Activated CD8-positive, alpha-beta T cell treated with anti-CD3 and anti-CD28 coated beads for 36 hours (primary cell): ENCODE data around the gene LRP10. TPM values are rescaled to one million over a fixed set of nuclear protein-coding genes. Genes with fewer than 3 reads are reported as not detected.

Experiments used
- ATAC-seq: fragments of 200-7000 bp; cut with Tn5 transposase; one replicate; pipeline ENCODE4 v1.10.0; 2021; ENCODE audit warnings: mild to moderate bottlenecking, moderate library complexity
- CTCF ChIA-PET: fragments of 350-600 bp; sonication (Branson Sonifier 250); formaldehyde crosslinking; loops from one replicate; lab custom pipeline; 2021; ENCODE audit warnings: antibody characterized with exemption; lab: Charles Lee
- POLR2A ChIA-PET: fragments of 350-600 bp; sonication (Branson Sonifier 250); formaldehyde crosslinking; loops from one replicate; lab custom pipeline; 2021; ENCODE audit warnings: antibody characterized with exemption; lab: Charles Lee
- DNase-seq: peaks from one replicate; pipeline ENCODE4 v3.0.0-alpha.2; 2020
- H3K27ac Mint-ChIP-seq: one replicate; pipeline ENCODE4 v1.8.0; 2021; ENCODE audit warnings: mild to moderate bottlenecking, mixed read lengths
- H3K27me3 Mint-ChIP-seq: one replicate; pipeline ENCODE4 v1.8.0; 2021; ENCODE audit warnings: mixed read lengths
- H3K36me3 Mint-ChIP-seq: one replicate; pipeline ENCODE4 v1.8.0; 2021; ENCODE audit warnings: low read depth, mixed read lengths
- H3K4me1 Mint-ChIP-seq: one replicate; pipeline ENCODE4 v1.8.0; 2021; ENCODE audit warnings: low read depth, mixed read lengths
- H3K4me3 Mint-ChIP-seq: one replicate; pipeline ENCODE4 v1.8.0; 2021; ENCODE audit warnings: mild to moderate bottlenecking, moderate library complexity, mixed read lengths
- H3K9me3 Mint-ChIP-seq: one replicate; pipeline ENCODE4 v1.8.0; 2021; ENCODE audit warnings: mixed read lengths
- intact Hi-C: fragments of 100-400 bp; cut with micrococcal nuclease; formaldehyde crosslinking; loops from one replicate; pipeline ENCODE4 v1.10.0; 2022
- total RNA-seq, 2 experiments: library from RNA; stranded (reverse); gene quantifications; one replicate each; pipeline ENCODE4 v1.2.3, GENCODE V29; 2021
- TF ChIP-seq, protein P1 (sequence below): fragments of 200-600 bp; IDR thresholded peaks from one replicate; pipeline ENCODE4 v1.8.0; 2022; ENCODE audit warnings: antibody characterized with exemption, mild to moderate bottlenecking

Gene LRP10
- total RNA-seq, 2 experiments from 2014 or later: 18.7 to 21.0 TPM

- Mint-ChIP-seq H3K9me3 (no peaks in the 10 kb centered on the region), H3K4me3 (no peak overlapping the region), H3K36me3 (peaks cover 22% of the 10 kb centered on the region), H3K4me1 (peaks cover 9% of the 10 kb centered on the region), H3K27ac (no peak overlapping the region), H3K27me3 (peaks cover 14% of the 10 kb centered on the region)
- intact Hi-C loops: no loop called here
- ChIA-PET CTCF (interaction anchor here (1.4 to 22.4 kb wide), 6 partner anchors 9 to 269 kb away, joined by 3 to 469 read pairs (median 7); partner anchors contain the start of gene MRPL52), POLR2A (interaction anchor here (0.6 to 1.9 kb wide), 5 partner anchors 8 to 282 kb away, joined by 3 to 9 read pairs (median 4); partner anchors contain the start of gene OXA1L)
- no peak for DNase-seq
- no peak for ATAC-seq
- TF ChIP-seq, protein P1, sequence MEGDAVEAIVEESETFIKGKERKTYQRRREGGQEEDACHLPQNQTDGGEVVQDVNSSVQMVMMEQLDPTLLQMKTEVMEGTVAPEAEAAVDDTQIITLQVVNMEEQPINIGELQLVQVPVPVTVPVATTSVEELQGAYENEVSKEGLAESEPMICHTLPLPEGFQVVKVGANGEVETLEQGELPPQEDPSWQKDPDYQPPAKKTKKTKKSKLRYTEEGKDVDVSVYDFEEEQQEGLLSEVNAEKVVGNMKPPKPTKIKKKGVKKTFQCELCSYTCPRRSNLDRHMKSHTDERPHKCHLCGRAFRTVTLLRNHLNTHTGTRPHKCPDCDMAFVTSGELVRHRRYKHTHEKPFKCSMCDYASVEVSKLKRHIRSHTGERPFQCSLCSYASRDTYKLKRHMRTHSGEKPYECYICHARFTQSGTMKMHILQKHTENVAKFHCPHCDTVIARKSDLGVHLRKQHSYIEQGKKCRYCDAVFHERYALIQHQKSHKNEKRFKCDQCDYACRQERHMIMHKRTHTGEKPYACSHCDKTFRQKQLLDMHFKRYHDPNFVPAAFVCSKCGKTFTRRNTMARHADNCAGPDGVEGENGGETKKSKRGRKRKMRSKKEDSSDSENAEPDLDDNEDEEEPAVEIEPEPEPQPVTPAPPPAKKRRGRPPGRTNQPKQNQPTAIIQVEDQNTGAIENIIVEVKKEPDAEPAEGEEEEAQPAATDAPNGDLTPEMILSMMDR: no peak
Observed at GRCh38 chr14:22838631-22839041, 32.9 kb upstream of the LRP10 start.

DNA sequence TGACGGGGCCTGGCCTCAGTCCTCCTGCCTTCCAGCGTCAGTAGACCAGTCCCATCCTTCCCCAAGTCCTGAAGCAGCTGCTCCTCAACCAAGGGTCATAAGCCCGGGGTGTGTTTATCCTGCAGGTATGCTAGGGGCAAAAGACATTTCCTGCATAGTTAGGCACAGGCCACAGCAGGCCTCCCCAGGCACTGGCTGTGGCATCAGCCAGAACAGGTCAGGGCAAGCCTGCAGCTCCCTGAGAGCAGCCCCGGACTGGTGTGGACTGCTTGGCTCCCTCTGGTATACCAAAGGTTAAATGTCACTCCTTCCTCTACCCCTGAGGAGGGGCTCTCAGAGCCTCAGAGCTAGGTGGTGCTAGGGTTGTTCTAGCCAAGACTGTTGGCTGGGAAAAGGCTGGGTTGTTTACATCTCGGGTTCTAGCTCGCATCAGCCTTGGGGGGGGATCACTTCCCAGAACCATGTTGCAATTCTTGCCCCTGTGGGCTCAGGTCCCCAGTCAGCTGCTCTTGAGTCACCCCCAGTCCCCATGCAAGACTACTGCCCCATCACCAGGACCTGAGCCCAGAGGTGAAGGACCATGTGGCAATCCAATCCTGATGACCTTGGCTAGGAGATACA, 32.3 kb upstream of the LRP10 start:
- no peaks in the 10 kb centered on the region for H3K9me3 Mint-ChIP-seq
- intact Hi-C loops: no loop called here
- CTCF ChIA-PET: interaction anchor here (1.4 to 22.4 kb wide), 5 partner anchors 9 to 270 kb away, joined by 3 to 469 read pairs (median 8); partner anchors contain the start of gene MRPL52
- H3K4me3 Mint-ChIP-seq: no peak overlapping the region
- no peak overlapping the region for H3K27ac Mint-ChIP-seq
- H3K36me3 Mint-ChIP-seq: peaks cover 20% of the 10 kb centered on the region
- no peak for DNase-seq
- TF ChIP-seq, protein P1: no peak
- POLR2A ChIA-PET: interaction anchor here (0.6 to 1.9 kb wide), 3 partner anchors 9 to 199 kb away, joined by 3 to 9 read pairs (median 4); no protein-coding TSS in a partner anchor
- H3K27me3 Mint-ChIP-seq: peaks cover 14% of the 10 kb centered on the region
- H3K4me1 Mint-ChIP-seq: peaks cover 9% of the 10 kb centered on the region
- ATAC-seq: no peak

- Mint-ChIP-seq H3K4me1 (peaks cover 9% of the 10 kb centered on the region), H3K27ac (no peak overlapping the region), H3K9me3 (no peaks in the 10 kb centered on the region), H3K27me3 (peaks cover 20% of the 10 kb centered on the region), H3K4me3 (no peak overlapping the region), H3K36me3 (peaks cover 5% of the 10 kb centered on the region)
- ATAC-seq (no peak), DNase-seq (no peak)
- CTCF ChIA-PET: interaction anchor here (1.0 to 1.3 kb wide), 5 partner anchors 9 to 271 kb away, joined by 3 to 10 read pairs (median 4); no protein-coding TSS in a partner anchor
- intact Hi-C loops: no loop called here
- TF ChIP-seq, protein P1: no peak
- POLR2A ChIA-PET: interaction anchor here (1.0 kb wide), 1 partner anchor 11 kb away, joined by 3 read pairs; no protein-coding TSS in a partner anchor
Observed at GRCh38 chr14:22841311-22841710, 30.2 kb upstream of the LRP10 start.

GRCh38 chr14:22841769-22842168, 29.8 kb upstream of the LRP10 start:
- H3K4me3 Mint-ChIP-seq: no peak overlapping the region
- CTCF ChIA-PET: interaction anchor here (1.1 to 1.3 kb wide), 2 partner anchors 18 to 271 kb away, joined by 4 to 7 read pairs; no protein-coding TSS in a partner anchor
- peaks cover 3% of the 10 kb centered on the region for H3K36me3 Mint-ChIP-seq
- POLR2A ChIA-PET: interaction anchor here (1.0 kb wide), 1 partner anchor 11 kb away, joined by 3 read pairs; no protein-coding TSS in a partner anchor
- DNase-seq: no peak
- intact Hi-C loops: no loop called here
- H3K9me3 Mint-ChIP-seq: no peaks in the 10 kb centered on the region
- no peak for ATAC-seq
- TF ChIP-seq, protein P1: no peak
- H3K27me3 Mint-ChIP-seq: peaks cover 22% of the 10 kb centered on the region
- H3K4me1 Mint-ChIP-seq: peaks cover 9% of the 10 kb centered on the region
- no peak overlapping the region for H3K27ac Mint-ChIP-seq
